GM19468 (cell line): ENCODE measurements around the gene GRIK4.
A peak's percentile ranks its signal among the peaks of the same experiment; 100 is the strongest.

Source experiments
- ATAC-seq: cut with Tn5 transposase; IDR thresholded peaks from one replicate; pipeline ENCODE4 v1.9.1; 2021; ENCODE audit warnings: mild to moderate bottlenecking, moderate library complexity, moderate number of reproducible peaks; ENCODE audit not compliant: unreplicated experiment; ENCODE audit errors: extremely low read depth

GRIK4 gene

DNA sequence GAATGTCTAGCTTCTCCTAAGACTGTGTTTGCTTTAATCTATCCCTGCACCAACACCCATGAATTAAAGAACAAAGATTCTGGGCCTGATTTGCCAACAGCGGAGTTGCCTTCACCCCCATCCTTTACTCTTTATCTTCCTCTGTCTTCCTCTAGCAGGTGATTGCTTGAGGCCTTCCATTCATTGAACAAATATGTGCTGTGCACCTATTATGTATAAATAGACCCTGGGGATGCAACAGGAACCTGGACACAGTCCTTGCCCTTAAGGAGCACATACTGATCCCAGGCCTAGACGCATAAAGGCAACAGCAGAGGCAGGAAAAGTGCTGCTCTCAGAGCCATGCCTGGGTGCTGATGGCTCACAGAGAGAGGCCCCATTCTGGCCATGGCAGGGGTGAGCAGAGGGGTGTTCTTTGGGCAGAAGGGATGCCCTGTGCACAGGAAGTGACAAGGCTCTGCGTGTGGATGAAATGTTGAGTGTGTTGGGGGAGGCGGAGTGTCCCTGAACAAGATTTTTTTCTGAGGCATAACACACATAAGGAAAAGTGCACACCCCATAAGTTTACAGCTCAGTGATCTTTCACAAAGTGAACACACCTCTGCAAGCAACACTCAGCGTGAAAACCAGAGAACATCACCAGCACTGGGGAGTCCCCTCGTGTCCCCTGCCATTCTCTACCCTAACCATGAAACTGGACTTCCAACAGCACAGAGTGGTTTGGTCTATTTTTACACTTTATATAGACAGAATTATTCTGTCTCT is 145.9 kb downstream of the GRIK4 start:
- peak; percentile 47 for ATAC-seq

- ATAC-seq = peak; percentile 13
These were observed 146.5 kb downstream of the GRIK4 start for GRCh38 chr11:120658071-120658423.

DNA sequence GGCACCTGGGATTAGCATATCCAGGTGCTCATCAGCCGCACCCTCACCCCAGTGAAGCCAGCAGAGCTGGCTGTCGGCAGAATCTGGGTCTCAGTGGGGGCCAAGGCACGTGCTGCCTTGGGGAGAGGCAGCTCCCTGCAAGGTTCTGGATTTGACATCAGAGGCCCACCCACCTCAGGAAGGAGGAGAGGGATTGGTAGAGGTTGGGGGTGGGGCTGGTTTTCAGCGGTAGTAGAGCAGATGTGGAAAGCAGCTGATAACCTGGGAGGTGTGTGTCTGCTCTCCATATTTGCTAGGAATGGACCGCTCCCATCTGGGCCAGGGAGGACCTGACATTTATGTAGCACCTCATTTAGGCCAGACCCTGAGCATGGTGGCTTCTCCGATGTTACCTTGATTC is 147.5 kb downstream of the GRIK4 start:
- no peak for ATAC-seq

- no peak for ATAC-seq
These were observed 148.5 kb downstream of the GRIK4 start for GRCh38 chr11:120660024-120660565.

GRCh38 chr11:120662071-120662676 is 150.6 kb downstream of the GRIK4 start:
- ATAC-seq = no peak

GRCh38 chr11:120663142-120663541 is 151.6 kb downstream of the GRIK4 start:
- ATAC-seq = no peak

DNA sequence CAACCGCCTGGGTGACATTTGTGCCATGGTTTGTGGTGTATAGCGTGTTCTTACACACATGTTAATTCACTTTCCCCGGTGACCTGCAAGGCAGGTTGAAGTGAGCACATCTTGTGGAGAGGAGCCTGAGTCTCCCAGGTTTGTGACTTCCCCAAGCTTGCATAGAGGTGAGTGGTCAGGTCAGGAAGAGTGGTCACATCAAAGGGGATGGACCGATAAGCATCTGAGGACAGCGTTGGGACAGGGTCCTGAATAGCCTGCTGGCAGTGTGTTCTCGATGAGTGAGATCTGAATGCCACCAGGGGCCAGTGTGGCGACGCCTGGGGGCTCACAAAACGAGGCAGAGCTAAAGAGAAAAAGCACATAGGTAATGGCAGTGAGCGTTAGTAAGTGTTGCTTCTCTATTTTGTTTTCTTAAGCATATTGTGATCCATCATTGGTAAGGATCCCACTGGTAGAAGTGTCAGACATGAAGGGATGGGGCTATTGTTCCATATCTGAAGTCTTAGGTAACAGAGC is 154.6 kb downstream of the GRIK4 start:
- ATAC-seq = no peak

- no peak for ATAC-seq
These were observed 155.7 kb downstream of the GRIK4 start for GRCh38 chr11:120667281-120667680.

DNA sequence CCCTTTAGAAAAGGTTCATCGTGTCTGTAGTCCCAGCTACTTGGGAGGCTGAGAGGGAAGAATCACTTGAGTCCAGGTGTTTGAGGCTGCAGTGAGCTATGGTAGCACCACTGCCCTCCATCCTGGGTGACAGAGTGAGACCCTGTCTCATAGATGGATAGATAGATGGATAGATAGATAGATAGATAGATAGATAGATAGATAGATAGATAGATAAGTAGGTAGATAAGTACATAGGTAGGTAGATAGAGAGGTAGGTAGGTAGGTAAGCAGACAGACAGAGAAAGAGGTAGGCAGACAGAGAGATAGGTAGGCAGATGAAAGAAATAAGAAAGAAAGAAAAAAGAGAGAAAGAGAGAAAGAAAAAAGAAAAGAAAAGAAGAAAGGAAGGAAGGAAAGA is 156.4 kb downstream of the GRIK4 start:
- no peak for ATAC-seq

DNA sequence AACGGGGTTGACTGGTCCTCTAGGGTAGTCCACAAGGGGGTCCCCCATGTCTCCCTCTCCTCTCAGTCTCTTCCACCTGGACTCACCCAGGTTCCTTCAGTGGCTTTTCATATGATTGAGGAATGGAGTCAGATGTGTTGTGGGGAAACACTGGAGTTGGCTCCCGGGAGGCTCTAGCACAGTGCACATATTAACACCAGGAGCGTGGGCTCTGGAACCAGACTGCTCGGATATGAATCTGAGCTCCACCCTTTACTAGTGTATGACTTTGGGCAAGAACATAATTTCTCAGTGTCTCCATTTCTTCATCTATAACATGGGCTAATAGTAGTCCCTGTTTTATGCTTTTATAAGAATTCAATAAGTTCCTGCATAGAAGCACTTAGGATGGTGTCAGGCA is 157.0 kb downstream of the GRIK4 start:
- ATAC-seq = no peak

DNA sequence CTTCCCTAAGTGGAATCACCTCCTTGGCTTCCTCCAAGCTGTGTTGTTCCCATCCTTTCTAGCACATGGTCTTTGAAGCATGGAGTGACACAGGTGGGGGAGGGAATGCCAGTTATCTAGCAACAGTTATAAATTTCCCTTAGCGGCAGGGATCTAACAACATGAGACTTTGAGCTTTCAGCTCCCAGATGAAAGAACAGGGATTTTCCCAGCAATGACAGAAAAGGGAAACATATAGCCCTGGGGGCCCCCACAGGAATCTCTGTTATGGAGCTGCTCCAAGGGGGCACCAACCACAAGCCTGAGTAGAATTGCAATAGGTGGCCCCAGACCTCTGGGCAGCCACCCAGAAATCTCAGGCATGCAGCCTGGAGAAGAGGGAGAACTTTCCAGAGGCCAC is 163.0 kb downstream of the GRIK4 start:
- no peak for ATAC-seq

DNA sequence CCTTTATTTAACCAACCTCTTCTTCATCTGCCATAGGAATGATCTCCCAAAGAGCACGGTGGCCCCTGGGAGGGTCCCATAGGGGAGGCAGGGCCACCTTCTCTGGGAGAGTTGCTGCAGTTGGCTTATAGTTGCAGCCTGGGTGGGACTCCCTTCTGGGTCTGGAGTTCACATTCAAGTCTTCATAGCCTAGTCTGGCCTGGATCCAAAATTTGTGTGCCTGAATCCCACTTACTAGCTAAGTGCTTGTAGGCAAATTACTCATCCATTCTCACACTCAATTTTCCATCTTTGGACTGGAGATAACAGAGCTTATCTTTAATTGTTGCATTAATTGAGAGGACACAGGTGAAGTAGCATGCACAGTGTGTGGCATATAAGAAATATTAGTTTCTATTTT is 163.6 kb downstream of the GRIK4 start:
- ATAC-seq = no peak

- ATAC-seq = no peak
These were observed 165.4 kb downstream of the GRIK4 start for GRCh38 chr11:120676991-120677390.

DNA sequence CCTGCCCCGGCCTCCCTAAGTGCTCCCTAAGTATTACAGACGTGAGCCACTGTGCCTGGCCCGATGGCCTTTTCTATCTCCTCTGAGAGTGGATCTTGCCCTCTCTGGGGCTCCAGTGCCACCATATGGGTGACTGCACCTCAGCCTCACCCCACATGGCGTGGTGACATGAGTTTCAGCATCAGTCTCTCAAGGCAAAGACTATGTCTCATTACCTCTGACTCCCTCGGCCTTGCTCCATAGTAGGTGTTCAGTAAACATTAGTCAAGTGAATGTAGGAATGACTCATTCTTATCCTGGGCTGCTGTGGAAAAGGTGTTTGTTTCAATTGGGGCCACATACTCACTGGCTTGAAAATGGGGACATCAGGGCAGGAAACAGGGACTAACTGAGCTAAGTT is 168.8 kb downstream of the GRIK4 start:
- ATAC-seq = no peak

DNA sequence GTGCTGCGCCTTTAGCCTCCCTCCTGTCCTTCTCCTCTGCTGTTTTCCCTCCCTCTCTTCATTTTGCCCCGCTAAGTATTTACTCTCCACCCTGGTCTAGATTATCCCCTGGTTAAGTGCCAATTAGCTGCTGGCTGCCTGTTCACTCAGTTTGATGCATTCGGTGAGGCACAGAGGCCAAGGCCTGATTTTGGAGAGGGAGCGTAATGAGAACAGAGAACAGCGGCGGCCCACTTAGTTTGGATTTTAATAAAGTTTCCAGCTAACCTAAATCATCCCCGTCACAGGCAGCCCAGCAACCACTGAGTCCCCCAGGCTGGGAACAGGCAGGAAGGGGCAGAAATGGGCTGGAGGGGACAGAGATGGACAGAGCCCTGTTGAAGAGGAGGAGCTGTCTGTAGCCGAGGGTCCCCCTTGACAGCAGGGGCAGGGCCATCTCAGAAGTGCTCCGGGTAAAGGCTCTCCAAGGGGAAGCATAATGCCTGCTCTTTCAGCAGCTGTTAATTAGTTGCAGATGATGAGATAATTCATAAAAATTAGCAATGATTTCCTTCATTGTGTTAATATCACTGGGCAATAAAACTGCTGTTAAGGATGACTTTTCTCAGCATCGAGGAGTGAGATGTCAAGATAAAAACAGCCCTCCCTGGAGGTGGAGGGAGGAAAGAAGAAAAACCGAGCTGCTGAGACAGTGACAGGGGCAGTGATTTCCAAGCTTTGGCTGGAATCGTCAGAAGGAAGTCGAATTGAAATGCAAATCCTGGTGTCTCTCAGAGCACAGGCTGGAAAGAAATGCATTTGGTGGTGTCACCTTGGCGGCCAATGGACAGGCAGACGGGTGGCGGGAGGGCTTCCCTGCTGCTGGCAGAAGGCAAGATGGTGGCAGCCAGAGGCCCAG is 170.1 kb downstream of the GRIK4 start:
- no peak for ATAC-seq

GRCh38 chr11:120682332-120682649 is 170.7 kb downstream of the GRIK4 start:
- ATAC-seq = no peak

DNA sequence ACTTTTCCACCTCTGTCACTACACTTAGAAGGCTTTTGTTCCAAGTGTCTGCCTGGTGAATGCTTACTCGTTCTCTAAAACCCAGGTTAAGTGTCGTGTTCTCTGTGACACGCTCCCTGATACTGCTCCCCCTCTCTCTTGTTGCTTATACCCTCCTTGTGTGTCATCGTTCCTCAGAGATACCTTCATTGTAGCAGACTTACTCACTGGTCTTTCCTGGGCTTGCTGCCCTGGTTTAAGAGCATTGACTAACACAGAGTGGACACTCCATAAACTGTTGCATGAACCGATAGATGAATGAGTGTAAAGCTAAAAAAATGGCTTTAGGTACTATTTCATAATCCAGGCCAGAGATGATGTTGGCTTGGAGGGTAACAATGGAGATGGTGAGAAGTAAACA is 171.3 kb downstream of the GRIK4 start:
- ATAC-seq = no peak

GRCh38 chr11:120686516-120686915 is 175.0 kb downstream of the GRIK4 start:
- ATAC-seq = no peak

DNA sequence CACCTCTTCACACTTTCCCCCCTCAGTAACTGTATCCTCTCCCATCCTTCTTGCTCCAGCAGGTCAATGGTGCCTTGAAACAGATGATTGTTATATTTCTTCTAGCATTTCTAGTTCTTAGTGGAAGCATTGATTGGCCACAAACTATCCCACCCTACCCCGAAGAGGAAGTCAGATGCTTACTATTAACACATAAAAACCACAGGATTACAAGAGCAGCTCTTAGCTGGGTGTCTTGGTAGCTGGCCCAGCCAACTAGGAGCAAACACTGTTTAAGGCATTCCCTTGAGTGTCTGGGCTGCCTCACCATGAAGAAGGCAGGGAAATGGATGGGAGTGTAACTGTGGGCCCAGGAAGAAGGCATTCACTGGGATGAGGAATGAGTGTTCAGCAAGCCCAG is 176.6 kb downstream of the GRIK4 start:
- ATAC-seq = no peak

GRCh38 chr11:120689596-120690275 is 178.2 kb downstream of the GRIK4 start:
- no peak for ATAC-seq
